Fibroblast of lung (primary cell): ENCODE data around the gene NDST1.

Experiments
- EZH2 ChIP-seq: IDR thresholded peaks from 2 replicates; pipeline ENCODE4 v1.5.1; 2012; ENCODE audit warnings: low read length, control low read depth, mild to moderate bottlenecking; ENCODE audit errors: missing control alignments
- TF ChIP-seq, protein P1 (sequence below), 2 donors: IDR thresholded peaks in 1 of 2; conservative IDR thresholded peaks in 1 of 2; 1 replicate in 1 of 2; 2 replicates in 1 of 2; pipeline ENCODE4 v1.5.1; 2011 to 2012; ENCODE audit warnings: low read length in 2 of 2, control low read depth in 1 of 2, inconsistent platforms in 1 of 2, low read depth in 1 of 2, mild to moderate bottlenecking in 1 of 2

DNA sequence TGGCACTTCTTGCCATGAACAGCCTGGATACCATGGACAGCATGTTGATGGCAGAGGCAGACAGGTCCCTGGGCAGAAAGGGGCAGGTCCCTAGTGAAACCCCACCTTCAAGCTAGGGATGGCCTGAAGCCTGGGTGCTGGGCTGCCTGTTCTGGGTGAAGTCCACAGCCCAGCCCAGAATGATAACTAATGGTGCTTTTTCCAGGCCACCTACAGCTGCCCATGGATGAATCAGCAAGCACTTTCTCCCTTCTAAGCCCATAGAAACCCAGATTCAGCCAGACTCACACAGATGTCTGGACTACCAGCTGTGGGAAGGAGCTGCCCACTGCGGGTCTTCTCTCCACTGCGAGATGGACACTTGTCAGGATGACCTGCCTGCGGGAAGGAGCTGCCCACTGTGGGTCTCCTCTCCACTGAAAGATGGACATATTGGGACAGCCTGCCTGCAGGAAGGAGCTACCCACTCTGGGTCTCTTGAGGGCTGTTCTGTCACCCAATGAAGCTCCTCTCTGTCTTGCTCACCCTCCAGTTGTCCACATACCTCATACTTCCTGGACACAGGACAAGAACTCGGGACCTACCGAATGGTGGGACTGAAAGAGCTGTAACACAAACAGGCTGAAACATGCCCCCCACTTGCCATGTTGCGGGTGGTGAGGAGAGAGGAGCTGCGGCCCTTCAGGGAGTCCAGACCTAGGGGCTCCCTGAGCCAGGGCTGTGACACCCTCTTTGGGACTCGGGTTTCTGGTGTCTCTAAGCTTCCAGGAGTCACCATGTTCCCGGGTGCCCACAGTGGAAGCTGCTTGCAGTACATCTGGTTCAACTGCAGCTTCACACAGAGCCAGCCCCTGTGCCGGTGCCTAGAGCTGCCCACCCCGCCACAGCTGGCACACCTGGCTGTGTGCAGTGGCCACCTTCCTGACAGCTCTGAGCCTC is 71.8 kb downstream of the NDST1 start:
- TF ChIP-seq, protein P1, sequence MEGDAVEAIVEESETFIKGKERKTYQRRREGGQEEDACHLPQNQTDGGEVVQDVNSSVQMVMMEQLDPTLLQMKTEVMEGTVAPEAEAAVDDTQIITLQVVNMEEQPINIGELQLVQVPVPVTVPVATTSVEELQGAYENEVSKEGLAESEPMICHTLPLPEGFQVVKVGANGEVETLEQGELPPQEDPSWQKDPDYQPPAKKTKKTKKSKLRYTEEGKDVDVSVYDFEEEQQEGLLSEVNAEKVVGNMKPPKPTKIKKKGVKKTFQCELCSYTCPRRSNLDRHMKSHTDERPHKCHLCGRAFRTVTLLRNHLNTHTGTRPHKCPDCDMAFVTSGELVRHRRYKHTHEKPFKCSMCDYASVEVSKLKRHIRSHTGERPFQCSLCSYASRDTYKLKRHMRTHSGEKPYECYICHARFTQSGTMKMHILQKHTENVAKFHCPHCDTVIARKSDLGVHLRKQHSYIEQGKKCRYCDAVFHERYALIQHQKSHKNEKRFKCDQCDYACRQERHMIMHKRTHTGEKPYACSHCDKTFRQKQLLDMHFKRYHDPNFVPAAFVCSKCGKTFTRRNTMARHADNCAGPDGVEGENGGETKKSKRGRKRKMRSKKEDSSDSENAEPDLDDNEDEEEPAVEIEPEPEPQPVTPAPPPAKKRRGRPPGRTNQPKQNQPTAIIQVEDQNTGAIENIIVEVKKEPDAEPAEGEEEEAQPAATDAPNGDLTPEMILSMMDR (conservative IDR thresholded peaks at IDR 0.05 in 1 of 2, IDR thresholded peaks at IDR 0.05 in 1 of 2; ENCODE audit: low read depth in 1 of 2, low read length in 2 of 2), result no peak
- TF ChIP-seq EZH2, result no peak
